ENCODE measurements around the gene CNNM1. TPM values are rescaled to one million over a fixed set of nuclear protein-coding genes. Genes with fewer than 3 reads are reported as not detected.

Gene CNNM1
- total and polyA plus RNA-seq, 5 donors from 2014 or later, result 0.07 TPM; not detected in 4

- no peaks in the 10 kb centered on the region for H3K9me3 ChIP-seq (ENCODE audit: control insufficient read depth in 2 of 2, low read length in 2 of 2)
- no peak overlapping the region for H3K4me3 Mint-ChIP-seq
- H3K27me3 ChIP-seq (ENCODE audit: control insufficient read depth, insufficient read depth, low read length), result peaks cover 18% of the 10 kb centered on the region
- no peak overlapping the region for H3K4me3 ChIP-seq (ENCODE audit: low read depth, low read length)
- no peak for DNase-seq
- H3K4me1 Mint-ChIP-seq, result peaks cover 0 to 9% (median 2%) of the 10 kb centered on the region in 4 donors
- peaks cover 51% of the 10 kb centered on the region for H3K27me3 Mint-ChIP-seq
- H3K27ac ChIP-seq (ENCODE audit: insufficient read depth, low read length, poor library complexity, severe bottlenecking), result no peak overlapping the region
- H3K36me3 ChIP-seq (ENCODE audit: control insufficient read depth, insufficient read depth, low read length), result no peaks in the 10 kb centered on the region
- H3K4me1 ChIP-seq (ENCODE audit: control insufficient read depth, insufficient read depth, low read length, poor library complexity, severe bottlenecking), result no peaks in the 10 kb centered on the region
- no peaks in the 10 kb centered on the region for H3K9me3 Mint-ChIP-seq
- no peak for ATAC-seq (ENCODE audit: low read depth in 2 of 2)
- H3K27ac Mint-ChIP-seq, result no peak overlapping the region
- no peaks in the 10 kb centered on the region for H3K36me3 Mint-ChIP-seq
Measured at GRCh38 chr10:99374972-99375371, 45.8 kb downstream of the CNNM1 start.

GRCh38 chr10:99375426-99375825 lies 46.3 kb downstream of the CNNM1 start:
- Mint-ChIP-seq H3K27ac (no peak overlapping the region), H3K36me3 (no peaks in the 10 kb centered on the region), H3K4me1 (peaks cover 0 to 9% (median 2%) of the 10 kb centered on the region in 4 donors), H3K27me3 (peaks cover 49% of the 10 kb centered on the region), H3K9me3 (no peaks in the 10 kb centered on the region), H3K4me3 (no peak overlapping the region)
- Histone ChIP-seq H3K4me3 (ENCODE audit: low read depth, low read length) (no peak overlapping the region), H3K36me3 (ENCODE audit: control insufficient read depth, insufficient read depth, low read length) (no peaks in the 10 kb centered on the region), H3K9me3 (ENCODE audit: control insufficient read depth in 2 of 2, low read length in 2 of 2) (no peaks in the 10 kb centered on the region), H3K27ac (ENCODE audit: insufficient read depth, low read length, poor library complexity, severe bottlenecking) (no peak overlapping the region), H3K27me3 (ENCODE audit: control insufficient read depth, insufficient read depth, low read length) (peaks cover 15% of the 10 kb centered on the region), H3K4me1 (ENCODE audit: control insufficient read depth, insufficient read depth, low read length, poor library complexity, severe bottlenecking) (no peaks in the 10 kb centered on the region)
- no peak for ATAC-seq (ENCODE audit: low read depth in 2 of 2)
- no peak for DNase-seq

GRCh38 chr10:99382176-99382575 lies 53.0 kb downstream of the CNNM1 start:
- H3K4me3 Mint-ChIP-seq, result no peak overlapping the region
- H3K27ac ChIP-seq (ENCODE audit: insufficient read depth, low read length, poor library complexity, severe bottlenecking), result no peak overlapping the region
- H3K4me3 ChIP-seq (ENCODE audit: low read depth, low read length), result no peak overlapping the region
- peaks cover 25% of the 10 kb centered on the region for H3K27me3 Mint-ChIP-seq
- no peak for DNase-seq
- no peaks in the 10 kb centered on the region for H3K9me3 ChIP-seq (ENCODE audit: control insufficient read depth in 2 of 2, low read length in 2 of 2)
- H3K4me1 Mint-ChIP-seq, result no peaks in the 10 kb centered on the region
- H3K27ac Mint-ChIP-seq, result no peak overlapping the region
- no peaks in the 10 kb centered on the region for H3K9me3 Mint-ChIP-seq
- no peaks in the 10 kb centered on the region for H3K36me3 Mint-ChIP-seq
- no peak for ATAC-seq (ENCODE audit: low read depth in 2 of 2)
- H3K36me3 ChIP-seq (ENCODE audit: control insufficient read depth, insufficient read depth, low read length), result no peaks in the 10 kb centered on the region
- H3K27me3 ChIP-seq (ENCODE audit: control insufficient read depth, insufficient read depth, low read length), result peaks cover 1% of the 10 kb centered on the region
- H3K4me1 ChIP-seq (ENCODE audit: control insufficient read depth, insufficient read depth, low read length, poor library complexity, severe bottlenecking), result no peaks in the 10 kb centered on the region

GRCh38 chr10:99387071-99387470 lies 57.9 kb downstream of the CNNM1 start:
- no peak for ATAC-seq (ENCODE audit: low read depth in 2 of 2)
- no peaks in the 10 kb centered on the region for H3K36me3 ChIP-seq (ENCODE audit: control insufficient read depth, insufficient read depth, low read length)

GRCh38 chr10:99387541-99387940 lies 58.4 kb downstream of the CNNM1 start:
- Mint-ChIP-seq H3K27ac (no peak overlapping the region), H3K27me3 (peaks cover 22% of the 10 kb centered on the region), H3K36me3 (no peaks in the 10 kb centered on the region), H3K4me1 (peaks cover 0 to 4% (median under 1%) of the 10 kb centered on the region in 4 donors), H3K9me3 (no peaks in the 10 kb centered on the region), H3K4me3 (no peak overlapping the region)
- Histone ChIP-seq H3K4me1 (ENCODE audit: control insufficient read depth, insufficient read depth, low read length, poor library complexity, severe bottlenecking) (no peaks in the 10 kb centered on the region), H3K27ac (ENCODE audit: insufficient read depth, low read length, poor library complexity, severe bottlenecking) (no peak overlapping the region), H3K36me3 (ENCODE audit: control insufficient read depth, insufficient read depth, low read length) (no peaks in the 10 kb centered on the region), H3K9me3 (ENCODE audit: control insufficient read depth in 2 of 2, low read length in 2 of 2) (no peaks in the 10 kb centered on the region), H3K27me3 (ENCODE audit: control insufficient read depth, insufficient read depth, low read length) (no peaks in the 10 kb centered on the region), H3K4me3 (ENCODE audit: low read depth, low read length) (no peak overlapping the region)
- DNase-seq, result no peak
- ATAC-seq (ENCODE audit: low read depth in 2 of 2), result no peak

More at GRCh38 chr10:99387071-99387470, 57.9 kb downstream of the CNNM1 start:
- Histone ChIP-seq H3K27me3 (ENCODE audit: control insufficient read depth, insufficient read depth, low read length) (no peaks in the 10 kb centered on the region), H3K27ac (ENCODE audit: insufficient read depth, low read length, poor library complexity, severe bottlenecking) (no peak overlapping the region), H3K4me1 (ENCODE audit: control insufficient read depth, insufficient read depth, low read length, poor library complexity, severe bottlenecking) (no peaks in the 10 kb centered on the region), H3K4me3 (ENCODE audit: low read depth, low read length) (no peak overlapping the region), H3K9me3 (ENCODE audit: control insufficient read depth in 2 of 2, low read length in 2 of 2) (no peaks in the 10 kb centered on the region)
- Mint-ChIP-seq H3K4me3 (no peak overlapping the region), H3K27ac (peak overlapping the region in 1 of 3 donors; percentile 23), H3K4me1 (no peaks in the 10 kb centered on the region), H3K27me3 (peaks cover 22% of the 10 kb centered on the region), H3K36me3 (no peaks in the 10 kb centered on the region), H3K9me3 (no peaks in the 10 kb centered on the region)
- no peak for DNase-seq

GRCh38 chr10:99389729-99390480 lies 60.7 kb downstream of the CNNM1 start:
- no peak for DNase-seq
- Mint-ChIP-seq H3K9me3 (no peaks in the 10 kb centered on the region), H3K27me3 (peaks cover 18% of the 10 kb centered on the region), H3K27ac (no peak overlapping the region), H3K36me3 (no peaks in the 10 kb centered on the region), H3K4me3 (no peak overlapping the region), H3K4me1 (peaks cover 0 to 6% (median 1%) of the 10 kb centered on the region in 4 donors)
- Histone ChIP-seq H3K9me3 (ENCODE audit: control insufficient read depth in 2 of 2, low read length in 2 of 2) (no peaks in the 10 kb centered on the region), H3K4me1 (ENCODE audit: control insufficient read depth, insufficient read depth, low read length, poor library complexity, severe bottlenecking) (no peaks in the 10 kb centered on the region), H3K27ac (ENCODE audit: insufficient read depth, low read length, poor library complexity, severe bottlenecking) (no peak overlapping the region), H3K4me3 (ENCODE audit: low read depth, low read length) (no peak overlapping the region), H3K36me3 (ENCODE audit: control insufficient read depth, insufficient read depth, low read length) (no peaks in the 10 kb centered on the region), H3K27me3 (ENCODE audit: control insufficient read depth, insufficient read depth, low read length) (no peaks in the 10 kb centered on the region)
- no peak for ATAC-seq (ENCODE audit: low read depth in 2 of 2)

GRCh38 chr10:99391346-99391745 lies 62.2 kb downstream of the CNNM1 start:
- Mint-ChIP-seq H3K9me3 (no peaks in the 10 kb centered on the region), H3K36me3 (no peaks in the 10 kb centered on the region), H3K4me3 (no peak overlapping the region), H3K4me1 (peaks cover 0 to 7% (median 3%) of the 10 kb centered on the region in 4 donors), H3K27ac (no peak overlapping the region), H3K27me3 (peaks cover 12% of the 10 kb centered on the region)
- Histone ChIP-seq H3K4me1 (ENCODE audit: control insufficient read depth, insufficient read depth, low read length, poor library complexity, severe bottlenecking) (no peaks in the 10 kb centered on the region), H3K36me3 (ENCODE audit: control insufficient read depth, insufficient read depth, low read length) (peaks cover 5% of the 10 kb centered on the region), H3K4me3 (ENCODE audit: low read depth, low read length) (no peak overlapping the region), H3K27ac (ENCODE audit: insufficient read depth, low read length, poor library complexity, severe bottlenecking) (no peak overlapping the region), H3K9me3 (ENCODE audit: control insufficient read depth in 2 of 2, low read length in 2 of 2) (no peaks in the 10 kb centered on the region), H3K27me3 (ENCODE audit: control insufficient read depth, insufficient read depth, low read length) (no peaks in the 10 kb centered on the region)
- ATAC-seq (ENCODE audit: low read depth in 2 of 2) (no peak), DNase-seq (no peak)

- H3K27ac Mint-ChIP-seq, result no peak overlapping the region
- DNase-seq (no peak), ATAC-seq (ENCODE audit: low read depth in 2 of 2) (no peak)
- Histone ChIP-seq H3K27ac (ENCODE audit: insufficient read depth, low read length, poor library complexity, severe bottlenecking) (no peak overlapping the region), H3K9me3 (ENCODE audit: control insufficient read depth in 2 of 2, low read length in 2 of 2) (no peaks in the 10 kb centered on the region), H3K27me3 (ENCODE audit: control insufficient read depth, insufficient read depth, low read length) (no peaks in the 10 kb centered on the region), H3K36me3 (ENCODE audit: control insufficient read depth, insufficient read depth, low read length) (peaks cover 16% of the 10 kb centered on the region), H3K4me3 (ENCODE audit: low read depth, low read length) (no peak overlapping the region), H3K4me1 (ENCODE audit: control insufficient read depth, insufficient read depth, low read length, poor library complexity, severe bottlenecking) (no peaks in the 10 kb centered on the region)
- peaks cover 12% of the 10 kb centered on the region for H3K27me3 Mint-ChIP-seq
- no peaks in the 10 kb centered on the region for H3K9me3 Mint-ChIP-seq
- no peak overlapping the region for H3K4me3 Mint-ChIP-seq
- H3K36me3 Mint-ChIP-seq, result peaks cover 3% of the 10 kb centered on the region
- peaks cover 0 to 10% (median 3%) of the 10 kb centered on the region in 4 donors for H3K4me1 Mint-ChIP-seq
Measured at GRCh38 chr10:99393036-99393435, 63.9 kb downstream of the CNNM1 start.

All from CD4-positive, CD25-positive, alpha-beta regulatory T cell (primary cell).